ENCODE data around the gene OR2A25.
"Not testable (repeated sequence)": the region's sequence is repeated elsewhere in the genome, so short reads cannot be mapped to it uniquely, and the experiment has no call there.

The OR2A25 gene

GRCh38 chr7:144038887-144039286 is 30.7 kb upstream of the OR2A25 start:
- H3K27ac ChIP-seq = no peak overlapping the region
- no peak for TF ChIP-seq CTCF (conservative IDR thresholded peaks at IDR 0.05)
- TF ChIP-seq ZFX (IDR thresholded peaks at IDR 0.05) = no peak

- H3K27ac ChIP-seq = no peak within 1 kb of the TSS
- TF ChIP-seq ZFX (IDR thresholded peaks at IDR 0.05) = no peak
- no peak for TF ChIP-seq CTCF (conservative IDR thresholded peaks at IDR 0.05)
Observed at GRCh38 chr7:144048648-144049047, 21.0 kb upstream of the OR2A25 start, which contains the start of gene OR2A5. TSS of gene OR2A5 (plus strand) at chr7:144048948. CDS start at chr7:144050402, 1,454 bp downstream.

GRCh38 chr7:144049491-144049890 is 20.1 kb upstream of the OR2A25 start:
- no peak overlapping the region for H3K27ac ChIP-seq
- no peak for TF ChIP-seq CTCF (conservative IDR thresholded peaks at IDR 0.05)
- no peak for TF ChIP-seq ZFX (IDR thresholded peaks at IDR 0.05)

- no peak overlapping the region for H3K27ac ChIP-seq
- TF ChIP-seq CTCF (conservative IDR thresholded peaks at IDR 0.05) (no peak), ZFX (IDR thresholded peaks at IDR 0.05) (no peak)
Observed at GRCh38 chr7:144050093-144050492, 19.5 kb upstream of the OR2A25 start.

- H3K27ac ChIP-seq = not testable (repeated sequence)
Observed at GRCh38 chr7:144050884-144051283, 18.7 kb upstream of the OR2A25 start.

GRCh38 chr7:144057954-144058353 is 11.7 kb upstream of the OR2A25 start:
- TF ChIP-seq CTCF (conservative IDR thresholded peaks at IDR 0.05) (no peak), ZFX (IDR thresholded peaks at IDR 0.05) (no peak)
- H3K27ac ChIP-seq = no peak overlapping the region

- no peak overlapping the region for H3K27ac ChIP-seq
- TF ChIP-seq CTCF (conservative IDR thresholded peaks at IDR 0.05) (peak; percentile 70), ZFX (IDR thresholded peaks at IDR 0.05) (no peak)
Observed at GRCh38 chr7:144063710-144064109, 5.9 kb upstream of the OR2A25 start.

GRCh38 chr7:144069953-144070352 is 342 bp downstream of the OR2A25 start:
- no peak overlapping the region for H3K27ac ChIP-seq
- no peak for TF ChIP-seq ZFX (IDR thresholded peaks at IDR 0.05)
- no peak for TF ChIP-seq CTCF (conservative IDR thresholded peaks at IDR 0.05)
